ENCODE results near the gene FERMT3.

The FERMT3 gene

GRCh38 chr11:64267207-64267945 is 60.9 kb downstream of the FERMT3 start:
- DNase-seq = no peak

GRCh38 chr11:64268025-64268892 is 61.7 kb downstream of the FERMT3 start:
- DNase-seq = no peak

DNA sequence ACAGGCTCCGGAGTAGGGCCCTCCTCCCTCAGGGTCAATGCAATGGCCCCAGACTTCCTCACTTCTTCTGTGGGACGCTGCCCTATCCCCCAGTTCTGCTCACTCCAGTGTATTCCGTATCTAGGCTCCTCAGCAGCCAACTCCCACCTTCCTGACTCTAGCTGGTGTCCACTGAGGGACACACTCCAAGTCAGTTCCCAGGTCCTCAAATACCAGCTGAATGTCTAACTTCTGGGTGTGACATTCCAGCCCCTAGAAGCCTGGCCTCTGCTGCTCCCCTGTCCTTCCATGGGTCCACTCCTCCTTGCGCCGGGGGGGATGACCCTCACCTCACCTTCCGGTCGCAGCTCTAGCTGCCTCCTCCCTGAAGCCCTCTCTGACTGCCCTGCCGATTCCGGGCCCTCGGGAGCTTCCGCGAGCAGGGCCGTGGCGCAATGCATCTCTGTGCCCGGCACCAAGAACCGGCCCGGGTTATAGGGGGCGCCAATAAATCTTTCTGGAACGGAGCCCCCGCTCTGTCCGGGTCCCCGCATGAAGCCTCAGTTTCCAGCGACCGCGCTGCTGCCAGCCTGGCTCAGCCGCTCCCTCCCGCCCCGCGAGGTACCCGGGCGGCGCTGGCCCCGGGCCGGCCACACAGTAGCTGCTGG is 62.5 kb downstream of the FERMT3 start:
- DNase-seq = no peak

DNA sequence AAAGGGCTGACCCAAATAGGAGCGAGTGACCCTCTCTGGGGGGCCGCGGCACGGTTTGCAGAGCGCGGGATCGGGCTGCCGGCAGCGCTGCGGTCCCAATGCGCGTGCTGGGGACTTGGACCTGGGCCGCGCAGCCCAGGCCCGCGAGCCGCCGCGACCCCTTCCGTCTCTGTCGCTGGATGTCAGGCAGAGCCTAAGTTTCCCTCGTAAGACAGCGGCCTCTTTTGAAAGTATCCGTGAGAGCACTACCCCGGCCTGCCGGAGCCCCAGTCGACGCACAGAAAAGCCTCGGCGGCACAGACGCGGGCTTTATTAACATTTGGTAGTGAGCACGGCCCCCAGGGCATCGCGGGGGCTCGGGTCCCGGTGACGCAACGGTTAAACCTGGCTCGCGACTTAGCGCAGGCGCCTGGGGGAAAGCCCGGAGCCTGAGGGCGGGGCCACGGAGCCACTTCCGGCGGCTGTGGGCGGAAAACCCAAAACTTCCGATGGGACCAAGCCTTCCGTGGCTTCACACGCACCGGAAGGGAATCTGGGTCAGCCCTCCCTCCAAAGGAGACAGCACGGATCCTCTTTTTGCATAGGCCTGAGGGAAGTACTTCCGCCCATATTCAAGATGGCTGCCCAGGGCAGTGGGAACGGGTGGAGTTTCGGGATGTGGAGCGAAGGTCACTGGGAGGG is 63.2 kb downstream of the FERMT3 start:
- peak; percentile 92 to 95 (median 94) for DNase-seq

All from activated naive CD4-positive, alpha-beta T cell (primary cell).